Osteoblast (primary cell): Measurements from ENCODE around the gene LAMA5. TPM values are rescaled to one million over a fixed set of nuclear protein-coding genes. Genes with fewer than 3 reads are reported as not detected.

Experiments
- DNase-seq: peaks from one replicate; pipeline ENCODE4 v3.0.0; 2011; ENCODE audit warnings: low spot score, mixed read lengths; ENCODE audit not compliant: insufficient read length; ENCODE audit errors: missing footprints
- H2AFZ ChIP-seq: 2 replicates; pipeline ENCODE4 v1.6.0; 2011; ENCODE audit warnings: mild to moderate bottlenecking, low read length
- H3K27ac ChIP-seq: 2 replicates; pipeline ENCODE4 v1.5.1; 2011; ENCODE audit warnings: mild to moderate bottlenecking, low read depth, low read length, moderate library complexity
- H3K27me3 ChIP-seq: 2 replicates; pipeline ENCODE4 v1.6.0; 2012; ENCODE audit warnings: mild to moderate bottlenecking, control low read depth, inconsistent platforms, low read length, moderate library complexity; ENCODE audit not compliant: insufficient read depth
- H3K36me3 ChIP-seq: 2 replicates; pipeline ENCODE4 v1.5.1; 2011; ENCODE audit warnings: mild to moderate bottlenecking, low read length, control low read depth, moderate library complexity; ENCODE audit not compliant: insufficient read depth
- H3K4me1 ChIP-seq: 2 replicates; pipeline ENCODE4 v1.5.1; 2011; ENCODE audit warnings: mild to moderate bottlenecking, low read length, control low read depth, moderate library complexity; ENCODE audit not compliant: insufficient read depth
- H3K4me2 ChIP-seq: 2 replicates; pipeline ENCODE4 v1.6.0; 2011; ENCODE audit warnings: mild to moderate bottlenecking, low read length; ENCODE audit not compliant: insufficient read depth
- H3K4me3 ChIP-seq: fragments of 200-600 bp; sonication (generic); 3 replicates; pipeline ENCODE4 v1.5.1; 2012; ENCODE audit warnings: mild to moderate bottlenecking, low read length, inconsistent platforms; ENCODE audit not compliant: insufficient read depth
- H3K79me2 ChIP-seq: 2 replicates; pipeline ENCODE4 v1.6.0; 2012; ENCODE audit warnings: mild to moderate bottlenecking, low read length, control low read depth, inconsistent platforms; ENCODE audit not compliant: insufficient read depth
- H3K9me3 ChIP-seq: 2 replicates; pipeline ENCODE4 v1.5.1; 2011; ENCODE audit warnings: low read depth, low read length, control low read depth
- H4K20me1 ChIP-seq: 2 replicates; pipeline ENCODE4 v1.6.0; 2012; ENCODE audit warnings: mild to moderate bottlenecking, low read length, control low read depth; ENCODE audit not compliant: insufficient read depth
- CTCF ChIP-seq: IDR thresholded peaks from 2 replicates; pipeline ENCODE4 v1.5.1; 2011; ENCODE audit warnings: mild to moderate bottlenecking, low read depth, low read length, moderate library complexity; ENCODE audit errors: extremely low read depth
- total RNA-seq: library from RNA; depleted of rRNA; stranded (reverse); fragments of >200 nt; gene quantifications from 2 replicates; pipeline ENCODE4 v1.2.3, GENCODE V29; 2012

LAMA5 gene
- total RNA-seq, 1 donor = 2.2 TPM

DNA sequence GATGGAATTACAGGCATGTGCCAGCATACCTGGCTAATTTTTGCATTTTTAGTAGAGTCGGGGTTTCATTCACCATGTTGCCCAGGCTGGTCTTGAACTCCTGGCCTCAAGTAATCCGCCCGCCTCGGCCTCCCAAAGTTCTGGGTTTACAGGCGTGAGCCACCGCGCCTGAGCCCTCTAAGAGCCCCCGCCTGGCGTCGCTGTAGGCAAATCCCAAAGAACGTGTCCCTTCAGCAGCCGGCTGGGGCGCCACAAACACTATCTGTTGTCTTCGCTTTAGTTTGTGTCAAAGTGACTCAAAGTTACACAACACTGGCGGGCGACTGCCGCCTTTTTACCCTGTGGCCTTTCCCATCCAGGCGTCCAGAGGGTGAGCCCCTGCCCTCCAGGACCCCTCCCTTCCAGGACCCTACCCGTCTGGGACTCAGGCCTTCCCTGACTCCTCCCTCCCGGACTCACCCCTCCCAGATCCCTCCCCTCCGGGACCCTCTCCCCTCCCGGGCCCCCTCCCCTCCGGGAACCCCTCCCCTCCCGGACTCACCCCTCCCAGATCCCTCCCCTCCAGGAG is 65.3 kb downstream of the LAMA5 start:
- Histone ChIP-seq H3K9me3 (no peaks in the 10 kb centered on the region), H3K27ac (peak overlapping the region; percentile 84), H4K20me1 (peaks cover 40% of the 10 kb centered on the region), H3K4me3 (peak overlapping the region; percentile 93), H2AFZ (peak overlapping the region; percentile 56), H3K4me2 (peak overlapping the region; percentile 93), H3K79me2 (peaks cover 38% of the 10 kb centered on the region), H3K36me3 (peaks cover 20% of the 10 kb centered on the region), H3K4me1 (peaks cover 18% of the 10 kb centered on the region), H3K27me3 (no peaks in the 10 kb centered on the region)
- peak; percentile 99 for DNase-seq
- TF ChIP-seq CTCF = peak; percentile 84

- no peak overlapping the region for H3K4me2 ChIP-seq
- H3K27me3 ChIP-seq = no peaks in the 10 kb centered on the region
- H3K4me1 ChIP-seq = peaks cover 18% of the 10 kb centered on the region
- H3K79me2 ChIP-seq = peaks cover 32% of the 10 kb centered on the region
- no peak overlapping the region for H3K4me3 ChIP-seq
- H3K36me3 ChIP-seq = peaks cover 20% of the 10 kb centered on the region
- no peak for TF ChIP-seq CTCF
- peaks cover 33% of the 10 kb centered on the region for H4K20me1 ChIP-seq
- H3K9me3 ChIP-seq = no peaks in the 10 kb centered on the region
- H3K27ac ChIP-seq = no peak overlapping the region
- DNase-seq = no peak
- H2AFZ ChIP-seq = no peak overlapping the region
These were observed 65.9 kb downstream of the LAMA5 start for GRCh38 chr20:62301111-62301668.

DNA sequence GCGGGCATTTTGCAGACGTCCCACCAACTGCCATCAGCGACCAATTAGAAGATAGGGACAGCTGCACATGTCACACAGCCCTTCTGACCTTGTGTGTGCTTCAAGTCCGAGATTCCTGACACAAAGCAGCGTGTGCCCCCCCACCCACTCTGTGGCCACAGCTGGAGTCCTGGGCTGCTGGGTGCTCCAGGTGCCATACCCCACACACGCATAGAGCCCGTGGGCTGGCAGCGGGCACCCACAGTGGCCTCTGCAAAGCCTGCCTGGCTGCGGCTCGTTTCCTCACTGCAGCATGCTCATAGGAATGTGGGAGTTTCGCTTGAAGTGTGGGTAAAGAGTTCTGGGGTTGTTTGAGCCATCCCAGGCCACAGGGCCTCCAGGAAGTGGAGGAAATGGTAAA is 66.8 kb downstream of the LAMA5 start:
- Histone ChIP-seq H3K4me2 (no peak overlapping the region), H3K4me1 (peaks cover 18% of the 10 kb centered on the region), H3K27me3 (no peaks in the 10 kb centered on the region), H3K9me3 (no peaks in the 10 kb centered on the region), H3K27ac (no peak overlapping the region), H3K36me3 (peaks cover 21% of the 10 kb centered on the region), H3K4me3 (no peak overlapping the region), H2AFZ (no peak overlapping the region), H3K79me2 (peaks cover 23% of the 10 kb centered on the region), H4K20me1 (peaks cover 24% of the 10 kb centered on the region)
- DNase-seq = no peak
- no peak for TF ChIP-seq CTCF

- Histone ChIP-seq H4K20me1 (peaks cover 19% of the 10 kb centered on the region), H3K79me2 (peaks cover 17% of the 10 kb centered on the region), H3K4me3 (no peak overlapping the region), H3K4me2 (no peak overlapping the region), H3K4me1 (peaks cover 12% of the 10 kb centered on the region), H3K27me3 (no peaks in the 10 kb centered on the region), H3K9me3 (no peaks in the 10 kb centered on the region), H3K27ac (no peak overlapping the region), H2AFZ (no peak overlapping the region), H3K36me3 (peaks cover 19% of the 10 kb centered on the region)
- TF ChIP-seq CTCF = no peak
- DNase-seq = no peak
These were observed 67.4 kb downstream of the LAMA5 start for GRCh38 chr20:62299666-62300236.
